OCI-LY3 (cell line): ENCODE measurements around the gene GIMAP7.

Experiments used
- CTCF ChIP-seq: fragments of 200-600, 300-600 bp; sonication (generic); IDR thresholded peaks from 2 replicates; pipeline ENCODE4 v1.5.1; 2014; ENCODE audit warnings: antibody characterized with exemption, low read length, low read depth
- EZH2phosphoT487 ChIP-seq: fragments of 200-600 bp; shearing (Covaris generic); IDR thresholded peaks from 2 replicates; pipeline ENCODE4 v1.6.1; 2018; ENCODE audit warnings: antibody characterized with exemption, mixed run types, low read depth

DNA sequence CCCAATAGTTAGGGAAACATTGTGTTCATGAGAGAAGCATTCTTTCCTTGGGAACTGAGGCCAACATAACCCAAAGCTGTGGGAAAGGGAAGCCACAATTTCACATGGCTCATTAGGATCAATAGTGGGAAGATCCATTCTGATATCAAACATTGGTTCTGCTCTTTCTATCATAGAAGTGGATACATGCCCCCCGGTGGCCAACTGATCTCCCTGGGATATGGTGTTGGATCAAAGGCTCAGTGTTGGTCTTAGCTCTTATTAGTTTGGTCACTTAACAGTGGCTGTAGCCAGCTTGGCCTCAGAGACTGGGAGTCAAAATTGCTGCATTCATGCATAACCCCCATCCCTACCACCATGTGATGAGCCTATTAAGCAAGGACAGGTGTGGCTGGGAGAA, 45.8 kb downstream of the GIMAP7 start:
- TF ChIP-seq CTCF (no peak), EZH2phosphoT487 (no peak)
